LoVo (cell line): ENCODE data around the gene NHP2.
"Not testable (repeated sequence)": the region's sequence is repeated elsewhere in the genome, so short reads cannot be mapped to it uniquely, and the experiment has no call there.

ENCODE experiments used
- DNase-seq: peaks from one replicate; pipeline ENCODE4 v3.0.0-alpha.2; 2016; ENCODE audit warnings: low spot score

Gene NHP2

GRCh38 chr5:178153530-178154340 lies at the start of gene NHP2:
TSS of gene NHP2 (minus strand) at chr5:178153885. CDS start at chr5:178153817, 68 bp downstream.
- peak; percentile 100 for DNase-seq

DNA sequence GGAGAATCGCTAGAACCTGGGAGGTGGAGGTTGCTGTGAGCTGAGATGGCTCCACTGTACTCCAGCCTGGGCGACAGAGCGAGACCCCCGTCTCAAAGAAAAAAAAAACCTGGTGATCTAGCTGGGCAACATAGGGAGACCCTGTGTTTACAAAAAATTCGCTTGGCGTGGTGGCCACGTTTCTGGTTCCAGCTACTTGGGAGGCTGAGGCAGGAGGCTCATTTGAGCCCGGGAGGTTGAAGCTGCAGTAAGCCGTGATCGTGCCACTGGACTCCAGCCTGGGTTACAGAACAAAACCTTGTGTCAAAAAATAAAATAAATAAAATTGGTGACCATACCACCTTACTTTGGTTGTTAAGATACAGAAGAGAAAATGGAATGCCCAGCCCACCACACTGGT lies 48.9 kb upstream of the NHP2 start:
- DNase-seq, result no peak

- DNase-seq, result no peak
These were observed 48.2 kb upstream of the NHP2 start for GRCh38 chr5:178201927-178202235.

DNA sequence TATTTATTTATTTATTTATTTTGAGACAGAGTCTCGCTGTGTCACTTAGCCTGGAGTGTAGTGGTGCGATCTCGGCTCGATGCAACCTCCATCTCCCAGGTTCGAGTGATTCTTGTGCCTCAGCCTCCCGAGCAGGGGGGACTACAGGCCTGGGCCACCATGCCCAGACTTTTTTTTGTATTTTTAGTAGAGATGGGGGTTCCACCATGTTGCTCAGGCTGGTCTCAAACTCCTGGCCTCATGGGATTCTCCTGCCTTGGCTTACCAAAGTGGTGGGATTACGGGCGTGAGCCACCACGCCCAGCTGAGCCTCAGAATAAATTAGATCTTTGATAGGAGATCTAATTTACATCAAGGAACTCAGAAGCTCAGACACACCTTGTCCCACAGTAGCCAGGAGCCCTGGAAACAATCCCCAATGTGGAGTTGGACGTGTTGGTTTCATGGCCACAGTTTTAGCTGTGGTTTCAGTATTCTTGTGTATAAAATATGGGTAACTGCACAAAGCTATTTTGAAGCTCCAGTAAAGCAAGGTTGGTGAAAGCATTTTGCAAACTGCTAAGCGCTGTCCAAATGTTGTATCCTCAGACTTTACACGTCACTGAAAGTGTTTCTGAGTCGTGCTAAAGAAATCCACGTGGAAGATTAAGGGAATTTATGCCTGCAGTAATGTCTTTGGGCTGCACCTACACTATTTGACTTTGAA lies 47.7 kb upstream of the NHP2 start:
- no peak for DNase-seq

- DNase-seq, result no peak
These were observed 46.1 kb upstream of the NHP2 start for GRCh38 chr5:178199581-178200434.

GRCh38 chr5:178198706-178199105 lies 45.0 kb upstream of the NHP2 start:
- DNase-seq, result no peak

DNA sequence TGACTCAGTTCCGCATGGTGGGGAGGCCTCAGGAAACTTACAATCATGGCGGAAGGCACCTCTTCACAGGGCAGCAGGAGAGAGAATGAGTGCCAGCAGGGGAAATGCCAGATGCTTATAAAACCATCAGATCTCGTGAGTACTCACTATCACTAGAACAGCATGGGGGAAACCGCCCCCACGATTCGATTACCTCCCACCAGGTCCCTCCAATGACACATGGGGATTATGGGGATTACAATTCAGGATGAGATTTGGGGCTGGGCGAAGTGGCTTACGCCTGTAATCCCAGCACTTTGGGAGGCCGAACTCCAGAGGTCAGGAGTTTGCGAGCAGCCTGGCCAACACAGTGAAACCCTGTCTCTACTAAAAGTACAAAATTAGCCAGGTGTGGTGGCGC lies 44.5 kb upstream of the NHP2 start:
- not testable (repeated sequence) for DNase-seq

DNA sequence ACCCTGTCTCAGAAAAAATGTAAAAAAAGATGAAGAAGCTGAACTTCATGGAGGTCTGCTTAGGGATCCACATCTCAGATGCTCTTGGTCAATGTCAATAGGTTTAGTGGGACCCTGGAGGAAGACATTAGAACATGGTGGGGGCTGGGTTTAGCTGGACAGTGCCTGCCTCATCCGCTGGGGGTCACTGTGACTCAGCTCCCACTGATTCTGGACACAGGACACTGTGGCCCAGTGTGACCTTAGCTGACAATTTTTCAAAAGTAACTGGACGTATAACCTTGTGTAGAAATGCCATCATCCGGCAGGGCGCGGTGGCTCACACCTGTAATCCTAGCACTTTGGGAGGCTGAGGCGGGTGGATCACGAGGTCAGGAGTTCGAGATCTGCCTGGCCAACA lies 43.3 kb upstream of the NHP2 start:
- DNase-seq, result no peak

GRCh38 chr5:178196281-178196812 lies 42.7 kb upstream of the NHP2 start:
- no peak for DNase-seq

DNA sequence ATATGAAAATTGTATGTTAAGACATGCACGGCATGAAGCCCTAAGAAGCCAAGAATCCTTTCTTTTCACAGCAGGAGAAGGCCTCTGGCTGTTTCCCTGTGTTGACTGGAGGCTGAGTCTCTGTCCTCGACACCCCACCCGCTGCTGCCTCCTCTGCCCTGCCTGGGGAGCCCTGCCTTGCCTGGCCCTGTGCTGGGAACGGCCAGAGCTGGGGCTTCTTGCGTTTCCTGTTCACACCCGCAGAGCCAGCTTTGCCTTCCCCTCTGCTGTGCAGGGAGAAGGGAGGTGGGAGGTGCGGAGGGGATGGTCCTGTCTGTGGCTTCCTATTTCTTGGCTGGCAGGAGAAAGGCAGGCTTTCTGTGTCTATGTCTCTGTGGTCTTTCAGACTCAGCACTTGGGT lies 40.3 kb upstream of the NHP2 start:
- no peak for DNase-seq

- no peak for DNase-seq
These were observed 39.6 kb upstream of the NHP2 start for GRCh38 chr5:178193251-178193809.

DNA sequence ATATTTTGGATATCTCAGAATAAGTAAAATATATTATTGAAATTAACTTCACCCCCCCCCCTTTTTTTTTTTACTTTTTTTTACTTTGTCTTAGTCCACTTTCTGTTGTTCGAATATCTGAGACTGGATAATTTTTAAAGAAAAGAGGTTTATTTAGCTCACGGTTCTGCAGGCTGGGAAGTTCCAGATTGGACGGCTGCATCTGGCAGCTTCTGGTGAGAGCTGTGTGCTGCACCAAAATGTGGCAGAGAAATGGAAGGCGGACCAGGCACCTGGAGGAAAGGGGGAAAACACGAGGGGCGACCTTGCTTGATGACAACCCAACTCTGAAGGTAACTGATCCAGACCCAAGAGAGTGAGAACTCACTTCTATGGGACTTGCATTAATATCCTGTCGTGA lies 39.1 kb upstream of the NHP2 start:
- DNase-seq, result no peak

DNA sequence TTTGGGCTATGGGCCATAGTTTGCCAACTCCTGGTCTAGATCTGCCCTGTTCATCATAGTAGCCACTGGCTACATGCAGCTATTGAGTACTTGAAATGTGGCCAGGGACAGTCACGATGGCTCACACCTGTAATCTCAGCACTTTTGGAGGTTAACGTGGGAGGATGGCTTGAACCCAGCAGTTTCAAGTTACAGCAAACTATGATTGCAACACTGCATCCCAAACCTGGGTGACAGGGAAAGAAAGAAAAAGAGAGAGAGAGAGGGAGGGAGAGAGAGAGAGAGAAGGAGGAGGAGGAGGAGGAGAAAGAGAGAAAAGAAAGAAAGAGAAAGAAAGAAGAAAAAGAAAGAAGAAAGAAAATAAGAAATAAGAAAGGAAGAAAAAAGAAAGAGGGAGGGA lies 38.6 kb upstream of the NHP2 start:
- DNase-seq, result no peak

DNA sequence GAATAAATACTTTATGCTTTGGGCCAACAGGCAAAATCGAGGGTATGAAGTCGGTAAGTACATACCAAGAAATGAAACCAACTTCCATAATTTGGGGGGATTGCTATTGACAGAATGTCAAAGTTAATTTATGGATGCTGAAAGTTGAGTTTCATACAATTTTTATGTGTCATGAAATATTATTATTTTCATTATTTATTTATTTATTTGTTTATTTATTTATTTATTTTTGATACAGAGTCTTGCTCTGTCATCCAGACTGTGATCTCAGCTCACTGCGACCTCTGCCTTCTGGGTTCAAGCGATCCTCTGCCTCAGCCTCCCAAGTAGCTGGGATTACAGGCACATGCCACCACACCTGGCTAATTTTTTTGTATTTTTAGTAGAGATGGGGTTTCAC lies 38.0 kb upstream of the NHP2 start:
- no peak for DNase-seq

GRCh38 chr5:178189433-178189832 lies 35.7 kb upstream of the NHP2 start:
- no peak for DNase-seq

GRCh38 chr5:178187014-178187413 lies 33.3 kb upstream of the NHP2 start, which contains the start of gene GMCL2:
TSS of gene GMCL2 (minus strand) at chr5:178187371. CDS start at chr5:178187299, 72 bp downstream.
- no peak for DNase-seq

GRCh38 chr5:178186427-178186826 lies 32.7 kb upstream of the NHP2 start:
- no peak for DNase-seq

DNA sequence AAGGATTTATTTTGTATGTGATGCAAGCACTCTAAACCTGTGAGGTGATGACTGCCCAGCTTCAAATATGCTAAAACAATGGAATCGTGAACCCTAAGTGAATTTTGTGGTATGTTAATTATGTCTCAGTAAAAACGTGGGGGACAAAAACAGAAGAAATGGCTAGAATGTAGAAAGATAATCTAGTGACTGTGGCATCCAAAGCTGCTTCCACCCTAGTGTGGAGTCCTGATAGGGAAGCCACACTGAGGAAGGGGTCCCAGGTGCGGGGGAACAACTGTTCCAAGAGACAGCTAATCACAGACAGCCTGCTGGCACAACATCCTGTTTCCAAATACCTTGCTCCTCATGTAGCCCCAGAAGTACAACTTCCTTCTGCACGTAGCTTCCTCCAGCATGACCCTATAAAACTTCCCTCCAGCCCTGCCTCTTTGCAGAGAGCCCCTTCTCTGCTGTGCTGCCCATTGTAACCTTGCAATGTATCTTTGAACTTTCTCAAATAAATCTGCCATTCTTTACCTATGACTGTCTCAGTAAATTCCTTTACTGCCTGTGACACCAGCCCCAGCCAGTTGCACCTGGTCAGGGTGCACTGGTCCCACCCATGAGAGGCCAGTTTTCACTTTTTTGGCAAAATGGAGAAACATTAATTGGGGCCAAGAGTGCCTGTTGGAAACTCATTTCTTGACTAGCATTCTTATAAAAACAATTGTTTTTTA lies 28.6 kb upstream of the NHP2 start:
- DNase-seq, result no peak

DNA sequence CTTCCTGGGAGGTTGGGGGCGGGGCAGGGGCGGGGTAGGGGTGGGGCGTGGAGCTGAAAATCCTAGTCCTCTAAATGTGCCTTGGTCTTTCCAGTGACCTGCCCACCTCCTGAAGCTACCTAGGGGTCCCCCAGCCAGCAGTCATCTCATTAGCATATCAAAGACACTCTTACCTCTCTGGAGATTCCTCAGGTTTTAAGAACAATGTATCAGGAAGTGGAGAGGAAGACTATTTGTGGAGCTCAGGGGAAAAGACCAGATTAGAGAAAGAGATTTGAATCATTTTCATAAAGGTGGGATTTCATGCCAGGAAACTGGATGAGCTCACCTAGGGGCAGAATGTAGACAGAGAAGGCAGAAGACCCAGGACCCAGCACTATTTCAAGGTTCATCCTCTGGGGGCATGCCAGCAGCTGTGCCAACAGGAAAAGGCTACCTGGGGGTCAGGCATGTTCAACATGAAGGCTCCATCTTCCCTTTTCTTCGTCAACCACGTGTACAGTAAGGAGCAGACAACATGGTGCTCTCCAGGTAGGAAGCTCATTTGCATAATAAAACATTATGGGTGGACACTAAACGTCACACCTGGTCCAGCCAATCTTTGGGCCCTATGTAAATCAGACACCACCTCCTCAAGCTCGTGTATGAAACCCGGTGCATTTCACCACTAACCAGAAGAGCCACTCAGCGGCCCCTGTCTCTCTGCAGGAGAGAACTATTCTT lies 26.6 kb upstream of the NHP2 start:
- no peak for DNase-seq

GRCh38 chr5:178177569-178177968 lies 23.9 kb upstream of the NHP2 start:
- no peak for DNase-seq

DNA sequence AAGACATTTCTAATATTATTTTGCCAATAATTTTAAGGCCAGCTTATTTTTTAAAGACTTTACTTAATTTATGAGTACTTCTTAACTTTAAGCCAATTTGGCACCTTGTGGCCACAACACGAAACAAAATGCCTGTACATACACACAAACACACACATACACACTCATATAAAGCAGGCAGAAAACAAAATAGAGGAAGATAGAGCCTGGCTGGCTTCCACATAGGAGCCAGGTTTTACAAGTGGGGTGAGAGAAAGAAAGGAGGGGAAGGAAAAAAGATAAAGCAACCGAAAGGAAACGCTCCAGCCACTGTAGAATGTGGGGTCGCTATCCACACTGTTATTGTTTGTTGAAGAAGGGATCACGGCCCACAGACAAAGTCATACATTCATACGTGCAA lies 23.1 kb upstream of the NHP2 start:
- DNase-seq, result no peak
